ENCODE measurements around the gene RCC2. TPM values are rescaled to one million over a fixed set of nuclear protein-coding genes. Genes with fewer than 3 reads are reported as not detected.
"Not testable (repeated sequence)": the region's sequence is repeated elsewhere in the genome, so short reads cannot be mapped to it uniquely, and the experiment has no call there.

Gene RCC2
- total RNA-seq, 3 donors from 2014 or later: 47.1 to 73.3 (median 55.1) TPM

GRCh38 chr1:17409391-17409811 lies 30.1 kb downstream of the RCC2 start:
- intact Hi-C loops (cut with DNase I, micrococcal nuclease): no loop called here
- no peak for ATAC-seq
- DNase-seq: no peak
- Histone ChIP-seq H3K4me3 (no peak overlapping the region), H3K36me3 (ENCODE audit: low read depth) (peaks cover 17% of the 10 kb centered on the region), H3K9me3 (no peaks in the 10 kb centered on the region), H3K4me1 (ENCODE audit: low read depth) (no peaks in the 10 kb centered on the region)
- TF ChIP-seq, protein P1, sequence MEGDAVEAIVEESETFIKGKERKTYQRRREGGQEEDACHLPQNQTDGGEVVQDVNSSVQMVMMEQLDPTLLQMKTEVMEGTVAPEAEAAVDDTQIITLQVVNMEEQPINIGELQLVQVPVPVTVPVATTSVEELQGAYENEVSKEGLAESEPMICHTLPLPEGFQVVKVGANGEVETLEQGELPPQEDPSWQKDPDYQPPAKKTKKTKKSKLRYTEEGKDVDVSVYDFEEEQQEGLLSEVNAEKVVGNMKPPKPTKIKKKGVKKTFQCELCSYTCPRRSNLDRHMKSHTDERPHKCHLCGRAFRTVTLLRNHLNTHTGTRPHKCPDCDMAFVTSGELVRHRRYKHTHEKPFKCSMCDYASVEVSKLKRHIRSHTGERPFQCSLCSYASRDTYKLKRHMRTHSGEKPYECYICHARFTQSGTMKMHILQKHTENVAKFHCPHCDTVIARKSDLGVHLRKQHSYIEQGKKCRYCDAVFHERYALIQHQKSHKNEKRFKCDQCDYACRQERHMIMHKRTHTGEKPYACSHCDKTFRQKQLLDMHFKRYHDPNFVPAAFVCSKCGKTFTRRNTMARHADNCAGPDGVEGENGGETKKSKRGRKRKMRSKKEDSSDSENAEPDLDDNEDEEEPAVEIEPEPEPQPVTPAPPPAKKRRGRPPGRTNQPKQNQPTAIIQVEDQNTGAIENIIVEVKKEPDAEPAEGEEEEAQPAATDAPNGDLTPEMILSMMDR (IDR thresholded peaks at IDR 0.05): no peak

DNA sequence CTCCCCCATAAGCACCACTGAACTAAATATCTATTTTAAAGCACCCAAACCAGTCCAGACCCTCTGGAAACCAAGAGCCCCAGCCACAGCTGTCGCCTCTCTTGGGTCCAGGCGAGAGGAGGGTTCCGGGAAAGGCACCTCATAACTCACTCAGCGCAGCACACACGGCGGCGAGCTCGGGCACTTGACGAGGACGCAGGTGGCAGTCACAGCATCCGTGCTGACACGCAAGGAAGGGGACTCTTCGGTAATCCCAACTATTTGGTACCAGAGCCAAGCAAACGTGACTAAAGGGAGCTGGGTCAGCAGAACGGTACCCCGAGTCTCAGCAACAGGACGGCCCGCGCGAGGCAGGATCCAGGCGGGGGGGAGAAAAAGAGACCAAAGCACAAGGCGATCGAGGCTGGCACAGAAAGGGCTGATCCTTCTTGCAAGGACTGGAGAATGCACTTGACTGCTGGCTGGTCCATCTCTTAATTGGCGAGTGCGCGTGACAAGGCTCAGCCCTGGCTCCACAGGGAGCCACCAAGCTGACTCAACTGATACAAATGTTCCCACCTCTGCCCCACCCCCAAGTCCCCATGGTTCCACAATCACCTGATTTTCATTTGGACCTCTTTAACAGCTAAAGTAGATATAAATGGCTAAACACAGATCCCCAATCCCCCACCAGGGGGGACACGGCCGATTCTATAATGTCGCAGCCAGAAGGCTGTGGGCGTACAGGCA lies 31.5 kb downstream of the RCC2 start:
- H3K36me3 ChIP-seq (ENCODE audit: low read depth); intact Hi-C loops (cut with DNase I, micrococcal nuclease); ATAC-seq; H3K9me3 ChIP-seq; H3K4me3 ChIP-seq; H3K4me1 ChIP-seq (ENCODE audit: low read depth); DNase-seq: not testable (repeated sequence)

DNA sequence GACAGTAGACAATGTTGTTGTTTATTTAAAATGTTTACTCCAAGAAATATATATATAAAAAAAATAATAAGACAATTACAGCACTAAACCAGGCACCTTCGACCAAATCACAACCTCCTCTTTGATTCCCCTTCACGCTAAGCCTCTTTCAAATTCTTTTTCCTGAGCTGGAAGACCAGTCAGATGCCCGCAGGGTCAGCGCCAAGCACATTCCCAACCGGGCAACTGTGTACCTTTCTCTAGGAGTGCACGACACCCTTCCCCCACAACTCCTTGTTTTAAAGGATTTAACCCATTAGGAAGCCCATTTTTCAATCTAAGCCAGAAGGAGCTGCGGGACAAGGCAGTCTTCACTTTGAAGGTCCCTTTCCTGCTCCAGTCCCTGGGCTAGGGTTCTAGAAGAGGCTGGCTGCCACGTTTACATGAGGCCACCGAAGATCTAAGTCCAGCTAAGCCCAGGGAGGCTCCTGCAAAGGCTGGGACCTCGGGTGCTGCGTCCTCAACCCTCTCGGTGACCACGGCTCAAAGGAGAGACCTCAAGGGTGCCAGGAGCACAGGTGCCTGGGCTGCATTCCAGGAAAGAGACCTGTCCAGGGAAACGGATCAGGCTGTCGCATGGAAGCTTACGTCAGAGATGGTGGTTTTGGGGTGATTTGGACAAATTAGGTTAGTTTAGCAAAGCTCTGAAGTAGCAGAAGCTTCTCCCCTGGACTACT lies 32.6 kb downstream of the RCC2 start:
- H3K9me3 ChIP-seq; DNase-seq; intact Hi-C loops (cut with DNase I, micrococcal nuclease); H3K4me3 ChIP-seq; H3K4me1 ChIP-seq (ENCODE audit: low read depth); H3K36me3 ChIP-seq (ENCODE audit: low read depth); ATAC-seq: not testable (repeated sequence)

- H3K4me1 ChIP-seq (ENCODE audit: low read depth): no peaks in the 10 kb centered on the region
- no peaks in the 10 kb centered on the region for H3K9me3 ChIP-seq
- intact Hi-C loops (cut with DNase I, micrococcal nuclease): no loop called here
- TF ChIP-seq, protein P1 (IDR thresholded peaks at IDR 0.05): peak; percentile 63
- DNase-seq (peak; percentile 59 to 75 (median 74)), ATAC-seq (peak; percentile 93)
- no peak overlapping the region for H3K4me3 ChIP-seq
- no peaks in the 10 kb centered on the region for H3K36me3 ChIP-seq (ENCODE audit: low read depth)
These were observed 33.3 kb downstream of the RCC2 start for GRCh38 chr1:17405898-17406759.

- no peak for ATAC-seq
- intact Hi-C loops (cut with DNase I, micrococcal nuclease): no loop called here
- TF ChIP-seq, protein P1 (IDR thresholded peaks at IDR 0.05): no peak
These were observed 34.7 kb downstream of the RCC2 start for GRCh38 chr1:17404820-17405219.

DNA sequence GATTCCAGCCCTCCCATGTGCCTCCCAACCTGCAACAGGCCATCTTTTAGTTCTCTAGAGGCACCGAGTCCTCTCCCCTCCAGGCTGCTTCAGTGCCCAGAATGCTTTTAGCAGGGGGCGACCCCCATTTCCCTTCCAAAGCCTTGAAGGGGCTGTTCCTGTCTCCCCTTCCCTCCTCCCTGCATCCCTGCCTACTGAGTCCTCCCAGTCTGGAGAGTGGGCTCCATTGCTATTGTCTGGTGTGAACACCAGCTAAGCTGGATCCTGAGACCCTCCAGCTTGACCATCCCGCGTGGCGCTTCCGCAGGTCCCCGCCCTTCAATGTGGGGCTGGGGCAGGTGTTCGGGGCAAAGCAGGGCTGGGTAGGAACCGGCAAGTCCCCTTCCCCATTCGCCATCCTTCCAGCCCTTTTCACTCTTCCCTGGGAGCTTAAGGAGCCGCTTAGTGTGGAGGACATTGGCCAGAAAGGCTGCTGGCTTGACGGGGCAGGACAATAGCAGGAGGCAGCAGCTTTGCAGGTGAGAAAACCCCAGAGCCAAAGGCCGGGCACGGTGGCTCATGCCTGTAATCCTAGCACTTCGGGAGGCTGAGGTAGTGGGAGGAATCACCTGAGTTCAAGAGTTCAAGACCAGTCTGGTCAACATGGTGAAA lies 35.3 kb downstream of the RCC2 start:
- intact Hi-C loops (cut with DNase I, micrococcal nuclease): no loop called here
- Histone ChIP-seq H3K4me1 (ENCODE audit: low read depth) (no peaks in the 10 kb centered on the region), H3K9me3 (no peaks in the 10 kb centered on the region), H3K36me3 (ENCODE audit: low read depth) (no peaks in the 10 kb centered on the region), H3K4me3 (no peak overlapping the region)
- DNase-seq: no peak
- TF ChIP-seq, protein P1 (IDR thresholded peaks at IDR 0.05): no peak
- ATAC-seq: no peak

More at GRCh38 chr1:17404820-17405219, 34.7 kb downstream of the RCC2 start:
- Histone ChIP-seq H3K4me1 (ENCODE audit: low read depth) (no peaks in the 10 kb centered on the region), H3K9me3 (no peaks in the 10 kb centered on the region), H3K36me3 (ENCODE audit: low read depth) (no peaks in the 10 kb centered on the region), H3K4me3 (no peak overlapping the region)
- no peak for DNase-seq

All from mucosa of descending colon (tissue), 3 donors.